HFFc6 (cell line): Measurements from ENCODE around the gene TTC23. TPM values are rescaled to one million over a fixed set of nuclear protein-coding genes. Genes with fewer than 3 reads are reported as not detected.

ENCODE experiments used
- DNase-seq: peaks from one replicate; pipeline ENCODE4 v3.0.0-alpha.2; 2018
- H3K27ac Mint-ChIP-seq: 2 replicates; pipeline ENCODE4 v1.8.0; 2020; ENCODE audit warnings: mild to moderate bottlenecking, mixed read lengths
- H3K27me3 Mint-ChIP-seq: 2 replicates; pipeline ENCODE4 v1.8.0; 2021; ENCODE audit warnings: mild to moderate bottlenecking, moderate library complexity, mixed read lengths; ENCODE audit not compliant: insufficient read depth
- H3K36me3 Mint-ChIP-seq: 2 replicates; pipeline ENCODE4 v1.8.0; 2021; ENCODE audit warnings: low read depth, mixed read lengths
- H3K4me1 Mint-ChIP-seq: 2 replicates; pipeline ENCODE4 v1.8.0; 2020; ENCODE audit warnings: low read depth, mixed read lengths
- H3K4me3 Mint-ChIP-seq: 2 replicates; pipeline ENCODE4 v1.8.0; 2020; ENCODE audit warnings: mild to moderate bottlenecking, moderate library complexity, mixed read lengths
- H3K9me3 Mint-ChIP-seq: 2 replicates; pipeline ENCODE4 v1.8.0; 2020; ENCODE audit warnings: mild to moderate bottlenecking, mixed read lengths
- total RNA-seq, 6 experiments: library from RNA; stranded (reverse); fragmentation: NEBNext Ultra II Directional; extraction: Animal tissue kit (Norgen Biotek cat#: 25700); gene quantifications; 2 replicates in 1 of 6; 3 replicates in 5 of 6; pipeline ENCODE4 v1.2.3, GENCODE V29; 2021
- TF ChIP-seq, protein P1 (sequence below): fragments of 200-600 bp; sonication (generic); IDR thresholded peaks from 2 replicates; pipeline ENCODE4 v1.5.0; 2021; ENCODE audit warnings: antibody characterized with exemption, mild to moderate bottlenecking

TTC23 gene
- total RNA-seq, 6 experiments from 2014 or later: 11.9 to 17.4 (median 15.0) TPM

GRCh38 chr15:99146661-99147060, 102.7 kb downstream of the TTC23 start:
- Mint-ChIP-seq H3K9me3 (no peaks in the 10 kb centered on the region), H3K36me3 (peaks cover 18% of the 10 kb centered on the region), H3K4me3 (no peak overlapping the region), H3K27ac (no peak overlapping the region), H3K4me1 (peaks cover 18% of the 10 kb centered on the region), H3K27me3 (no peaks in the 10 kb centered on the region)
- DNase-seq: no peak
- TF ChIP-seq, protein P1, sequence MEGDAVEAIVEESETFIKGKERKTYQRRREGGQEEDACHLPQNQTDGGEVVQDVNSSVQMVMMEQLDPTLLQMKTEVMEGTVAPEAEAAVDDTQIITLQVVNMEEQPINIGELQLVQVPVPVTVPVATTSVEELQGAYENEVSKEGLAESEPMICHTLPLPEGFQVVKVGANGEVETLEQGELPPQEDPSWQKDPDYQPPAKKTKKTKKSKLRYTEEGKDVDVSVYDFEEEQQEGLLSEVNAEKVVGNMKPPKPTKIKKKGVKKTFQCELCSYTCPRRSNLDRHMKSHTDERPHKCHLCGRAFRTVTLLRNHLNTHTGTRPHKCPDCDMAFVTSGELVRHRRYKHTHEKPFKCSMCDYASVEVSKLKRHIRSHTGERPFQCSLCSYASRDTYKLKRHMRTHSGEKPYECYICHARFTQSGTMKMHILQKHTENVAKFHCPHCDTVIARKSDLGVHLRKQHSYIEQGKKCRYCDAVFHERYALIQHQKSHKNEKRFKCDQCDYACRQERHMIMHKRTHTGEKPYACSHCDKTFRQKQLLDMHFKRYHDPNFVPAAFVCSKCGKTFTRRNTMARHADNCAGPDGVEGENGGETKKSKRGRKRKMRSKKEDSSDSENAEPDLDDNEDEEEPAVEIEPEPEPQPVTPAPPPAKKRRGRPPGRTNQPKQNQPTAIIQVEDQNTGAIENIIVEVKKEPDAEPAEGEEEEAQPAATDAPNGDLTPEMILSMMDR: no peak

DNA sequence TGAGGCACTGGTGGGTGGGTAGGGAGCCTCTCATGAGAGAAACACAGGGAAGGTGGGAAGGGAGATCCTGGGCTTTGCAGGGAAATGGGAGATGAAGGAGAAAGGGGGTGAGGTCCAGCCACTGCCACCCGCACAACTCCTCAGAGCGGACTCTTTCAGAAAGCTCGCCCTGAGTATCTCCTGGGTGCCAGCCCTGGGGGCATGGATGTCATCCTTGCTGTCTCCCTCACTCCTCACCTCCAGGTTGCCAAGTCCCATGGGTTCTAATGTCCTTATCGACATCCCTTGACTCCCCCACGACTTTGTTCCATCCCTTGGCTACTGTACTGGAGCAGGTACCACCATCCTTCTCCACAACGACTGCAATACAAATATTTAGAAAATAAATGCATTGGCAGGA, 103.6 kb downstream of the TTC23 start:
- Mint-ChIP-seq H3K4me3 (no peak overlapping the region), H3K27ac (no peak overlapping the region; the same call in 1 of the 2 replicates), H3K27me3 (no peaks in the 10 kb centered on the region), H3K9me3 (no peaks in the 10 kb centered on the region), H3K4me1 (peaks cover 18% of the 10 kb centered on the region), H3K36me3 (peaks cover 10% of the 10 kb centered on the region)
- DNase-seq: no peak
- TF ChIP-seq, protein P1: no peak

- Mint-ChIP-seq H3K36me3 (peaks cover 10% of the 10 kb centered on the region), H3K9me3 (no peaks in the 10 kb centered on the region), H3K27ac (no peak overlapping the region), H3K27me3 (no peaks in the 10 kb centered on the region), H3K4me1 (peaks cover 18% of the 10 kb centered on the region), H3K4me3 (no peak overlapping the region)
- DNase-seq: no peak
- TF ChIP-seq, protein P1: no peak
Observed at GRCh38 chr15:99145005-99145404, 104.4 kb downstream of the TTC23 start.

DNA sequence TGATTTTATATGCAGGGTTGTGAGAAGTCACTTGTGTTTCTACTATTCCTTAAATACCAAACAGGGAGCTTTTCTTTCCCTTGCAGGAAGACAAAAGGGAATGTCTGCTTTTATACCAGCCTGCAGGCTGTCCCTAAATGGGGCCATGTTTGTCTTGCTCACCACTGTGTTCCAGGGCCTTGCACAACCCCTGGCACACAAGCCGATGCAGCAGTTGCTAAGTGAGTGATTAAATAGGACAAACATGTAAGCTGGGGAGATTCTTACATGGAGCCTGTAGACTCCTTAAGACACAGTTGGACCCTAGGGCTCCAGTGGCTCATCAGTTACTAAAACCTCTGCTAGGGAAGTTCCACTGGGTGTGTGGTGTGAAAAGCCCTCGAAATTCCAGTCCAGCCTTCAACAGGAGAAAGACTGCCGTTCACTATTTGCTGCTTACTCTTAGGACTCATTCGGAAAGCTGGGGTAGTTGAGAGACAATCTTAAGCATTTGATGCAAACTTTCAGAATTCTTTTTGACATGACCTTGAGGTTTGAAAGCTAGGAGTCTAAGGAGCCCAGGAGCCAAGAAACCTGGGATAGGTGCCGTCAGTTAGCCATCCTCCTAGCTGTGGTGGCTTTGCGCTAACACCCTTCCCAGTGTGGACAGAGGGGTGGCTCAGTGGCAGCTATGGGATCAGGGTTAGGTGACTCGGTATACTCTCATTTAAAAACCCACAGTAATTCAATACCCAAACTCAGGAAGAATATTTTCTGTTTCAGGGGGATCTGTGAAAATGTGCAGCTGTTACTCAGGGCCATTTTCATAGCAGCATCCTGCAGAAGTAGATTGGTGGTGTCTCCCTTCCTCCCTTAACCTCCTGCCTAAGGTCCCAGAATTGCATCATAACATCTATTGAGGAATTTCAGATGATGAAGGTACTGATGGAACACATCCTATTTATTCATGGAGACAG, 105.4 kb downstream of the TTC23 start:
- Mint-ChIP-seq H3K36me3 (peaks cover 10% of the 10 kb centered on the region), H3K9me3 (no peaks in the 10 kb centered on the region), H3K27ac (peak overlapping the region; percentile 64), H3K27me3 (no peaks in the 10 kb centered on the region), H3K4me1 (peaks cover 18% of the 10 kb centered on the region), H3K4me3 (no peak overlapping the region)
- TF ChIP-seq, protein P1: no peak
- peak; percentile 27 for DNase-seq

DNA sequence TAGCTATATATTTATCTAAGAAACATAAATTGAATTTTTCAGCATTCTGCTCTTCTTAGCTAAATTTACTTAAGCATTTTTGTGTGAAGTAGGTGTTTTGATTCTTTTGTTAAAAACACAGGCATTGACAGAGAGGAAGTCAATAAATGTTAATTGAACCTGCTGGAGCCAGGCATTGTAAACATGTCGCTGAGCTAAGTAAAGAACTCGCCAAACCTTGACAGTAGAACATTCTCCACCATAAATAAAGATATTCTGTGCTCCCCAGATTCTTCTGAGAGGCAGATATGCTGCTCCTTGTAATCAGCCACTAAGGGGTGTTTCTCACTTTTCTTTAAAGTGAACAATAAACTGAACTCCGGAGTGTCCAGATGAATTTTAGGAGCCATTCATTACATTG, 106.1 kb downstream of the TTC23 start:
- no peak overlapping the region for H3K27ac Mint-ChIP-seq
- no peaks in the 10 kb centered on the region for H3K27me3 Mint-ChIP-seq
- TF ChIP-seq, protein P1: no peak

More for the DNA sequence above, 106.1 kb downstream of the TTC23 start:
- H3K36me3 Mint-ChIP-seq: peaks cover 10% of the 10 kb centered on the region
- peaks cover 18% of the 10 kb centered on the region for H3K4me1 Mint-ChIP-seq
- no peak overlapping the region for H3K4me3 Mint-ChIP-seq
- DNase-seq: no peak
- H3K9me3 Mint-ChIP-seq: no peaks in the 10 kb centered on the region
